Stimulated activated CD8-positive, alpha-beta memory T cell treated with anti-CD3 and anti-CD28 coated beads, Interleukin-7, amount 100 ng/mL, for 1 hour (primary cell): ENCODE results near the gene ZNF512B.
"Not testable (repeated sequence)": the region's sequence is repeated elsewhere in the genome, so short reads cannot be mapped to it uniquely, and the experiment has no call there.

Experiments
- DNase-seq, 2 donors: peaks; one replicate each; pipeline ENCODE4 v3.0.0-alpha.2; 2020; ENCODE audit warnings: low read depth in 2 of 2

ZNF512B gene

GRCh38 chr20:63969838-63970713 lies at the start of gene ZNF512B:
ZNF512B (minus strand) TSS chr20:63969930; CDS start chr20:63967950, 1,980 bp downstream.
- no peak for DNase-seq

- DNase-seq: no peak
Measured at GRCh38 chr20:64015635-64016034, 45.9 kb upstream of the ZNF512B start.

- not testable (repeated sequence) for DNase-seq
Measured at GRCh38 chr20:64012385-64013154, 42.8 kb upstream of the ZNF512B start.

- DNase-seq: no peak
Measured at GRCh38 chr20:64011366-64011779, 41.6 kb upstream of the ZNF512B start.

- no peak for DNase-seq
Measured at GRCh38 chr20:64010711-64011237, 41.0 kb upstream of the ZNF512B start.

GRCh38 chr20:64009811-64010387 lies 40.2 kb upstream of the ZNF512B start:
- no peak for DNase-seq

- DNase-seq: no peak
Measured at GRCh38 chr20:64006902-64007301, 37.2 kb upstream of the ZNF512B start.

GRCh38 chr20:64006490-64006889 lies 36.8 kb upstream of the ZNF512B start:
- no peak for DNase-seq

GRCh38 chr20:64005394-64005793 lies 35.7 kb upstream of the ZNF512B start:
- no peak for DNase-seq

GRCh38 chr20:64003960-64004725 lies 34.4 kb upstream of the ZNF512B start:
- DNase-seq: no peak

GRCh38 chr20:64001607-64002011 lies 31.9 kb upstream of the ZNF512B start:
- no peak for DNase-seq

GRCh38 chr20:64000906-64001305 lies 31.2 kb upstream of the ZNF512B start:
- DNase-seq: no peak

GRCh38 chr20:63982937-63983336 lies 13.2 kb upstream of the ZNF512B start:
- no peak for DNase-seq

GRCh38 chr20:63980806-63981728 lies 11.3 kb upstream of the ZNF512B start, which contains the start of gene PRPF6:
PRPF6 (plus strand) TSS chr20:63981132; CDS start chr20:63981246, 114 bp downstream.
- peak; percentile 85 to 88 for DNase-seq

- no peak for DNase-seq
Measured at GRCh38 chr20:63980317-63980805, 10.6 kb upstream of the ZNF512B start.

GRCh38 chr20:63979557-63980316 lies 10.0 kb upstream of the ZNF512B start, which contains the start of gene SAMD10:
SAMD10 (minus strand) TSS chr20:63979642; CDS start chr20:63979467, 175 bp downstream.
- DNase-seq: no peak

GRCh38 chr20:63979229-63979556 lies 9.5 kb upstream of the ZNF512B start:
- no peak for DNase-seq

GRCh38 chr20:63978319-63979228 lies 8.8 kb upstream of the ZNF512B start:
- no peak for DNase-seq
